ENCODE results near the gene PSMB10.

PSMB10 gene

GRCh38 chr16:67951485-67951884 lies 14.8 kb upstream of the PSMB10 start:
- no peak for TF ChIP-seq ZFX (IDR thresholded peaks at IDR 0.05; ENCODE audit: borderline replicate concordance)
- no peak for TF ChIP-seq CTCF (IDR thresholded peaks at IDR 0.05)
- no peak overlapping the region for H3K27ac ChIP-seq

- H3K27ac ChIP-seq, result no peak overlapping the region
- TF ChIP-seq CTCF (IDR thresholded peaks at IDR 0.05) (no peak), ZFX (IDR thresholded peaks at IDR 0.05; ENCODE audit: borderline replicate concordance) (no peak)
These were observed 13.7 kb upstream of the PSMB10 start for GRCh38 chr16:67950335-67950843.

GRCh38 chr16:67949645-67950044 lies 13.0 kb upstream of the PSMB10 start:
- H3K27ac ChIP-seq, result 0 out of 2 replicates have a peak overlapping the region, but pooled peaks have one; percentile 4
- TF ChIP-seq CTCF (IDR thresholded peaks at IDR 0.05) (no peak), ZFX (IDR thresholded peaks at IDR 0.05; ENCODE audit: borderline replicate concordance) (no peak)

GRCh38 chr16:67948015-67948414 lies 11.4 kb upstream of the PSMB10 start:
- H3K27ac ChIP-seq, result no peak overlapping the region
- TF ChIP-seq ZFX (IDR thresholded peaks at IDR 0.05; ENCODE audit: borderline replicate concordance), result no peak

GRCh38 chr16:67946966-67947558 lies 10.4 kb upstream of the PSMB10 start:
- TF ChIP-seq ZFX (IDR thresholded peaks at IDR 0.05; ENCODE audit: borderline replicate concordance) (no peak), CTCF (IDR thresholded peaks at IDR 0.05) (0 out of 2 replicates have a peak, but pooled peaks have one; percentile 4)
- no peak overlapping the region for H3K27ac ChIP-seq

- H3K27ac ChIP-seq, result no peak overlapping the region
- TF ChIP-seq CTCF (IDR thresholded peaks at IDR 0.05), result no peak
- no peak for TF ChIP-seq ZFX (IDR thresholded peaks at IDR 0.05; ENCODE audit: borderline replicate concordance)
These were observed 9.5 kb upstream of the PSMB10 start for GRCh38 chr16:67946128-67946569.

- no peak overlapping the region for H3K27ac ChIP-seq
- TF ChIP-seq CTCF (IDR thresholded peaks at IDR 0.05) (no peak), ZFX (IDR thresholded peaks at IDR 0.05; ENCODE audit: borderline replicate concordance) (no peak)
These were observed 8.8 kb upstream of the PSMB10 start for GRCh38 chr16:67945392-67945933.
